ENCODE measurements around the gene CES3.

Gene CES3

GRCh38 chr16:66917741-66918140 is 43.3 kb upstream of the CES3 start:
- no peak overlapping the region for H3K4me3 ChIP-seq (ENCODE audit: low read length)
- no peak for TF ChIP-seq CTCF (conservative IDR thresholded peaks at IDR 0.05; ENCODE audit: low read depth, low read length)
- no peak for DNase-seq (ENCODE audit: low read depth)

DNA sequence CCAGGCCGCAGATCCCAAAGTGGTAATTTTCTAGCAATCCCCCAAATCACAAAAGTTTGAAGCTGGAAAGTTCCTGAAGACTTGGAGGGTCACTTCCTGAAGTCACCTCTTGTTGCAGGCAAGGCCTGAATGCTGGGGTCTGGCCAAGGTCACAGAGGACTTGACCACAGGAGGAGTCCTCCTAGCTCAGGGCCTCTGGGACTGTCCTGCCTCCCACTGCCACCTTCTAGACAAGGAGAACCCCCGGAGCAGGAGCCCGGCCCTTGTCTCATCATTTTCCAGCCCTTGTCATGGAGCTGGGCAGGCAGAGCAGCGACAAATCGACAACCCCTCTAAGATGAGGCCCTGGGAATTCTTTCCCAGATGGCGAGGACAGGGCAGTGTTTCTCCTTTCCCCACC is 42.7 kb upstream of the CES3 start:
- TF ChIP-seq CTCF (conservative IDR thresholded peaks at IDR 0.05; ENCODE audit: low read depth, low read length): no peak
- no peak for DNase-seq (ENCODE audit: low read depth)

GRCh38 chr16:66918803-66919568 is 42.1 kb upstream of the CES3 start, which contains the start of gene CDH16:
Gene CDH16, minus strand, starts transcription at chr16:66918885. Its CDS starts 820 bp downstream, at chr16:66918065.
- no peak within 1 kb of the TSS for H3K4me3 ChIP-seq (ENCODE audit: low read length)
- DNase-seq (ENCODE audit: low read depth): no peak
- no peak for TF ChIP-seq CTCF (conservative IDR thresholded peaks at IDR 0.05; ENCODE audit: low read depth, low read length)

More for the DNA sequence above, 42.7 kb upstream of the CES3 start:
- H3K4me3 ChIP-seq (ENCODE audit: low read length): no peak overlapping the region

DNA sequence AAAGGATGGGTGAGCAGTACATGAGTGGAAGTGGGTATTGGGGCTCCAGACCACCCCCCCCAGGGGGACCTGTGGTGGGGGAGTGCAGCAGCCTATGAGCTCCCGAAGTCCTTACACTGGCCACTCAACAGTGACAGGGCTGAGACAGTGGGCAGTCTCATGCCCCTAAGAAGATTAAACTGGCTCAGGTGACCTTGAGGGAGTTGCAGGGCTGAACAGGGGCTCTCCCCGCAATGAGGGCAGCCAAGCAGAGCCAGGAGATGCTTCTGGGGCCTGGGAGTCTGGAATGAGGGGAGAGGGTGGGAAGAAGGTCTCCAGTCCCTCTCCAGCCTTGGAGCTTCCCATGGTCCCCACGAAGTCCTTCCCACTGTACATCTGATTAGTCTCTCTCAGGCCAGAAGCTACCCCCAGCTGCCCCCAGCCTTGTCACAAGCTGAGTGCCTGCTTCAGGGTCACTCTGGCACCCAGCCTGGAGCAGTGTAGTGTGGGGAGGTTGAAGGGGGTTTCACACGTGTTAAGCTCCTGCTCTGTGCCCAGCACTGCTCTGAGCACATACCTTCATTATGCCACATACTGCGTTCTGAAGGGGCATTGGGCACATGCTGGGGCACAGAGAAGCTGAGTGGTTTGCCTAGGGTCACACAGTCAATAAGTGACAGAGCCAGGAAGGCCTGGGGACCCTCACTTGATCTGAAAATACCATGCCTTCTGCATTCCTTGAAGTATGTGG is 41.3 kb upstream of the CES3 start:
- no peak for DNase-seq (ENCODE audit: low read depth)
- no peak for TF ChIP-seq CTCF (conservative IDR thresholded peaks at IDR 0.05; ENCODE audit: low read depth, low read length)
- H3K4me3 ChIP-seq (ENCODE audit: low read length): no peak overlapping the region

DNA sequence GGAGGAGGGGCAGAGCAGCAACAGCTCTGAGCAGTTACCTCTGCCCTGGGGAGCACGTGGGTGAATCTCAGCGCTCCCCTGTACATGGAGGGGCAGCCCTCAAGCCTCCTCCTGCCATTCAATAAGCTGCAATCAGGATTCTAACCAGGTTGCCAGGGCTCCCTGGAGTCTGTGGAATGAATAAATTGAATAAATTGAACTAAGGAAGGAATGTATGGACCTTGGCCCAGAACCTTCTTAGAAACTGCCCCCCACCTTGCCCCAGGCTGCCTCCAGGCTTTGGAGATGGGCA is 40.8 kb upstream of the CES3 start:
- DNase-seq (ENCODE audit: low read depth): no peak
- H3K4me3 ChIP-seq (ENCODE audit: low read length): no peak overlapping the region
- TF ChIP-seq CTCF (conservative IDR thresholded peaks at IDR 0.05; ENCODE audit: low read depth, low read length): no peak

- H3K4me3 ChIP-seq (ENCODE audit: low read length): no peak overlapping the region
Observed at GRCh38 chr16:66920924-66921680, 40.0 kb upstream of the CES3 start.

More at GRCh38 chr16:66920924-66921680, 40.0 kb upstream of the CES3 start:
- TF ChIP-seq CTCF (conservative IDR thresholded peaks at IDR 0.05; ENCODE audit: low read depth, low read length): no peak
- DNase-seq (ENCODE audit: low read depth): no peak
